ENCODE data around the gene RPP25.

RPP25 gene

GRCh38 chr15:74907163-74907870 is 49.3 kb downstream of the RPP25 start:
- peak overlapping the region; percentile 84 for H3K4me3 ChIP-seq (ENCODE audit: low read depth, low read length)
- DNase-seq (ENCODE audit: low read depth), result peak; percentile 12
- no peak for TF ChIP-seq CTCF (conservative IDR thresholded peaks at IDR 0.05; ENCODE audit: low read depth, low read length)

DNA sequence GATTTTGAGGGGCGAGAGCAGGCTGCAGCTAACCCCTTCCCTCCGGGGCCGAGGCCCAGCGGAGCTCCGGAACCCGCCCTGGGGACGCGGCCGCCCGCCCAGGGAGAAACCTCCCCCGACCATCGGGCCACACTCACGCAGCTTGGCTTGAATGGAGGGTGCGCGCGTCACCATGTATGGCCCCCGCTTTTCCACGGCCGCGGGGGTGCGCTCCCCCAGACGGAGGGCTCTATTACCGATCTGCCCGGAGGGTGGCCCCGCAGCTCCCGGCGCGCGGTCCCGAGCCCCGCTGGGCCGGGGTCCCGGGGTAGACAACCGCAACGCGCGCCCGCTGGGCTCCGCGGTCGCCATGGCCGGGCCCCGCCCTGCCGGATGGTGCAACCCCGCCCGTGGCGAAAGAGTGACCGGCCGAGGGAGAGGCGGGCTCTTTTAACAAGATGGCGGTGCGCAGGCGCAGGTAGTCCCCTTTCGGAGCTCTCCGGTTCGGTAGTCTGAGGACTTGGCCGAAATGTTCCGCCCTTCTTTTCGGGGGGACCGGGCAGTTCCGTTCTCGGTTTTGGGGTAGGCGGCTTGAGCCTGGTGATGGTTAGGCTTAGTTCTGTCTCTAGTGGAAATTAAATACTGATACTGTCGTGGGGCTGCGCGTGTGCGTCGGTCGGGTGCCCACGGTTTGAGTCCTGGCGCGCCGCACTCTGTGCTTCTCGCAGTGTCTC is 50.0 kb downstream of the RPP25 start, which contains the start of gene FAM219B:
Gene FAM219B, minus strand, starts transcription at position 402 of the 713 bp plus-strand sequence. Its CDS starts 51 bp downstream, at position 351.
- peak within 1 kb of the TSS; percentile 84 for H3K4me3 ChIP-seq (ENCODE audit: low read depth, low read length)
- DNase-seq (ENCODE audit: low read depth), result peak; percentile 90
- no peak for TF ChIP-seq CTCF (conservative IDR thresholded peaks at IDR 0.05; ENCODE audit: low read depth, low read length)

GRCh38 chr15:74906067-74906449 is 50.5 kb downstream of the RPP25 start:
- no peak for TF ChIP-seq CTCF (conservative IDR thresholded peaks at IDR 0.05; ENCODE audit: low read depth, low read length)
- peak; percentile 40 for DNase-seq (ENCODE audit: low read depth)
- peak overlapping the region; percentile 84 for H3K4me3 ChIP-seq (ENCODE audit: low read depth, low read length)
